HCT116 (cell line): ENCODE data around the gene TK2. TPM values are rescaled to one million over a fixed set of nuclear protein-coding genes. Genes with fewer than 3 reads are reported as not detected.
"Not testable (repeated sequence)": the region's sequence is repeated elsewhere in the genome, so short reads cannot be mapped to it uniquely, and the experiment has no call there.

ENCODE experiments used
- ATAC-seq: fragments of 200-7000 bp; cut with Tn5 transposase; 2 replicates; pipeline ENCODE4 v1.9.1; 2020; ENCODE audit warnings: mild to moderate bottlenecking, moderate library complexity
- BruUV-seq: library from RNA; stranded (reverse); fragments of 400-500 nt; replicated peaks from 2 replicates; lab custom pipeline; 2021; lab: Mats Ljungman, UMichigan
- CTCF ChIA-PET: fragments of 300-600 bp; sonication (Branson Sonifier 250); formaldehyde crosslinking; loops from one replicate; lab custom pipeline; 2021; ENCODE audit warnings: antibody characterized with exemption; lab: Charles Lee
- POLR2A ChIA-PET: fragments of 300-600, 350-600 bp; sonication (Branson Sonifier 250); formaldehyde crosslinking; loops from one replicate; lab custom pipeline; 2021; ENCODE audit warnings: antibody characterized with exemption; lab: Charles Lee
- RAD21 ChIA-PET, 2 experiments: fragments of 300-600 bp; sonication (Branson Sonifier 250); formaldehyde crosslinking; loops; one replicate each; lab custom pipeline; 2023; ENCODE audit warnings: low total read pairs in 2 of 2; ENCODE audit not compliant: uncharacterized antibody in 2 of 2, unreplicated experiment in 2 of 2, low non-redundant PET in 1 of 2; lab: Charles Lee
- DNase-seq: peaks from one replicate; pipeline ENCODE4 v3.0.0-alpha.2; 2010; ENCODE audit warnings: low read depth, low spot score
- H2AFZ ChIP-seq: fragments of 200-600 bp; shearing (Covaris generic), sonication (generic); 2 replicates; pipeline ENCODE4 v1.6.1; 2017; ENCODE audit warnings: low read depth, mixed run types, mixed read lengths, antibody characterized with exemption, low read length; ENCODE audit not compliant: poor library complexity, severe bottlenecking
- H3K27ac ChIP-seq: 2 replicates; pipeline ENCODE4 v1.5.1; 2012; ENCODE audit warnings: low read depth, low read length
- H3K27me3 ChIP-seq: fragments of 200-600 bp; sonication (generic); 2 replicates; pipeline ENCODE4 v1.6.1; 2016; ENCODE audit warnings: mixed run types, low read length, mixed read lengths; ENCODE audit not compliant: insufficient read depth
- H3K36me3 ChIP-seq, 2 experiments: fragments of 200-500 bp in 1 of 2; fragments of 200-600 bp in 1 of 2; sonication (Bioruptor generic) in 1 of 2; sonication (generic) in 1 of 2; 2 replicates each; pipeline versions ENCODE4 v1.5.1 to v1.6.1; 2014 to 2016; ENCODE audit warnings: low read length in 2 of 2, inconsistent platforms in 1 of 2, mixed read lengths in 1 of 2, mixed run types in 1 of 2; ENCODE audit not compliant: insufficient read depth in 2 of 2, control insufficient read depth in 1 of 2
- H3K4me1 ChIP-seq, 2 experiments: fragments of 200-600 bp in 1 of 2; sonication (generic) in 1 of 2; 2 replicates each; pipeline versions ENCODE4 v1.5.1 to v1.6.1; 2012 to 2017; ENCODE audit warnings: low read length in 2 of 2, inconsistent platforms in 1 of 2, mild to moderate bottlenecking in 1 of 2, mixed read lengths in 1 of 2, mixed run types in 1 of 2, moderate library complexity in 1 of 2; ENCODE audit not compliant: insufficient read depth in 2 of 2, control insufficient read depth in 1 of 2
- H3K4me2 ChIP-seq: fragments of 200-600 bp; sonication (generic); 2 replicates; pipeline ENCODE4 v1.6.1; 2017; ENCODE audit warnings: mixed run types, low read length, mixed read lengths
- H3K4me3 ChIP-seq, 2 experiments: fragments of 200-600 bp in 1 of 2; sonication (generic) in 1 of 2; replicated peaks in 1 of 2; 2 replicates each; pipeline ENCODE4 v1.5.1; 2011 to 2016; ENCODE audit warnings: low read length in 2 of 2, control low read depth in 1 of 2, low read depth in 1 of 2, mild to moderate bottlenecking in 1 of 2, mixed read lengths in 1 of 2, mixed run types in 1 of 2
- H3K79me2 ChIP-seq: fragments of 200-600 bp; sonication (generic); 2 replicates; pipeline ENCODE4 v1.6.1; 2017; ENCODE audit warnings: mild to moderate bottlenecking, mixed run types, low read length, moderate library complexity, mixed read lengths; ENCODE audit not compliant: insufficient read depth
- H3K9ac ChIP-seq: fragments of 200-600 bp; sonication (generic); 2 replicates; pipeline ENCODE4 v1.6.1; 2016; ENCODE audit warnings: low read length, mixed read lengths
- H3K9me2 ChIP-seq: fragments of 200-600 bp; sonication (generic), shearing (Covaris generic); 2 replicates; pipeline ENCODE4 v1.6.1; 2017; ENCODE audit warnings: mixed run types, mild to moderate bottlenecking, moderate library complexity; ENCODE audit not compliant: insufficient read depth
- H3K9me3 ChIP-seq, 2 experiments: fragments of 200-500 bp in 1 of 2; fragments of 200-600 bp in 1 of 2; sonication (Bioruptor generic) in 1 of 2; sonication (generic) in 1 of 2; 2 replicates each; pipeline ENCODE4 v1.6.1; 2014 to 2017; ENCODE audit warnings: low read length in 2 of 2, mixed read lengths in 2 of 2, inconsistent platforms in 1 of 2, low read depth in 1 of 2, mild to moderate bottlenecking in 1 of 2, mixed run types in 1 of 2, moderate library complexity in 1 of 2; ENCODE audit not compliant: control insufficient read depth in 1 of 2, insufficient read depth in 1 of 2
- H4K20me1 ChIP-seq: fragments of 200-600 bp; sonication (generic), shearing (Covaris generic); 2 replicates; pipeline ENCODE4 v1.6.1; 2017; ENCODE audit warnings: mixed run types, mild to moderate bottlenecking, moderate library complexity; ENCODE audit not compliant: insufficient read depth
- CBX3 ChIP-seq: IDR thresholded peaks from 2 replicates; pipeline ENCODE4 v1.6.1; 2012; ENCODE audit warnings: low read depth
- CEBPB ChIP-seq: IDR thresholded peaks from 2 replicates; pipeline ENCODE4 v1.6.1; 2012; ENCODE audit warnings: low read depth
- EGR1 ChIP-seq: IDR thresholded peaks from 2 replicates; pipeline ENCODE4 v1.6.1; 2012; ENCODE audit warnings: low read depth
- ELF1 ChIP-seq: IDR thresholded peaks from 2 replicates; pipeline ENCODE4 v1.6.1; 2012; ENCODE audit warnings: low read depth, borderline replicate concordance
- EZH2phosphoT487 ChIP-seq: fragments of 200-600 bp; IDR thresholded peaks from 2 replicates; pipeline ENCODE4 v1.6.1; 2018; ENCODE audit warnings: antibody characterized with exemption, borderline replicate concordance
- FOSL1 ChIP-seq: IDR thresholded peaks from 2 replicates; pipeline ENCODE4 v1.6.1; 2012; ENCODE audit warnings: low read depth
- JUND ChIP-seq: IDR thresholded peaks from 2 replicates; pipeline ENCODE4 v1.6.1; 2012
- MAX ChIP-seq: IDR thresholded peaks from 2 replicates; pipeline ENCODE4 v1.6.1; 2012
- POLR2A ChIP-seq: IDR thresholded peaks from 2 replicates; pipeline ENCODE4 v1.7.0; 2011; ENCODE audit warnings: borderline replicate concordance; ENCODE audit not compliant: insufficient read depth, insufficient read length; ENCODE audit errors: extremely low read depth
- RAD21 ChIP-seq: IDR thresholded peaks from 2 replicates; pipeline ENCODE4 v1.6.1; 2012; ENCODE audit warnings: low read depth, mild to moderate bottlenecking
- REST ChIP-seq: IDR thresholded peaks from 2 replicates; pipeline ENCODE4 v1.6.1; 2012; ENCODE audit warnings: low read depth
- SP1 ChIP-seq: IDR thresholded peaks from 2 replicates; pipeline ENCODE4 v1.6.1; 2012; ENCODE audit warnings: low read depth
- TCF7L2 ChIP-seq: IDR thresholded peaks from 2 replicates; pipeline ENCODE4 v1.7.0; 2011; ENCODE audit warnings: borderline replicate concordance, inconsistent platforms; ENCODE audit not compliant: insufficient read depth, insufficient read length; ENCODE audit errors: extremely low read depth
- YY1 ChIP-seq: IDR thresholded peaks from 2 replicates; pipeline ENCODE4 v1.6.1; 2011; ENCODE audit warnings: low read length, low read depth, moderate library complexity, mild to moderate bottlenecking; ENCODE audit not compliant: insufficient replicate concordance; ENCODE audit errors: extremely low read depth
- ZBTB33 ChIP-seq: IDR thresholded peaks from 2 replicates; pipeline ENCODE4 v1.6.1; 2011; ENCODE audit warnings: mild to moderate bottlenecking, low read length, moderate library complexity; ENCODE audit not compliant: insufficient replicate concordance; ENCODE audit errors: extremely low read depth
- ZNF274 ChIP-seq: fragments of 200-500 bp; sonication (Bioruptor generic); IDR thresholded peaks from 2 replicates; pipeline ENCODE4 v1.6.1; 2014; ENCODE audit warnings: mild to moderate bottlenecking, low read depth, low read length, inconsistent platforms
- intact Hi-C: fragments of 100-400 bp; cut with micrococcal nuclease; formaldehyde crosslinking; loops from 2 replicates; pipeline ENCODE4 v1.10.0; 2022
- total RNA-seq: library from RNA; stranded (reverse); gene quantifications from one replicate; pipeline ENCODE4 v1.2.1, GENCODE V29; 2021; ENCODE audit not compliant: unreplicated experiment

TK2 gene
- total RNA-seq, 1 experiment from 2014 or later: 15.4 TPM

- Histone ChIP-seq H3K9me3 (no peaks in the 10 kb centered on the region), H3K36me3 (no peaks in the 10 kb centered on the region), H3K9me2 (no peaks in the 10 kb centered on the region), H3K27ac (no peak overlapping the region), H4K20me1 (no peaks in the 10 kb centered on the region), H3K79me2 (no peaks in the 10 kb centered on the region), H3K9ac (no peak overlapping the region), H3K4me1 (no peaks in the 10 kb centered on the region), H3K4me2 (no peak overlapping the region), H3K27me3 (no peaks in the 10 kb centered on the region), H2AFZ (no peak overlapping the region), H3K4me3 (no peak overlapping the region)
- TF ChIP-seq SP1: no peak
- no peak for TF ChIP-seq JUND
- no peak for TF ChIP-seq YY1
- no peak for TF ChIP-seq CEBPB
- no peak for TF ChIP-seq CBX3
- TF ChIP-seq TCF7L2: no peak
- TF ChIP-seq EZH2phosphoT487: no peak
- no peak for TF ChIP-seq EGR1
- no peak for TF ChIP-seq MAX
- TF ChIP-seq FOSL1: no peak
- TF ChIP-seq ELF1: no peak
- TF ChIP-seq ZBTB33: no peak
- no peak for TF ChIP-seq RAD21
- no peak for TF ChIP-seq ZNF274
- no peak for TF ChIP-seq POLR2A
- no peak for TF ChIP-seq REST
- ChIA-PET RAD21 (no interaction called here), CTCF (interaction anchor here (1.1 kb wide), 1 partner anchor 20 kb away, joined by 3 read pairs; no protein-coding TSS in a partner anchor), POLR2A (no interaction called here)
- ATAC-seq: no peak
- intact Hi-C loops: no loop called here
- DNase-seq: no peak
- BruUV-seq: no TSS peak
Measured at GRCh38 chr16:66502020-66502913, 47.7 kb downstream of the TK2 start.

GRCh38 chr16:66501563-66501962, 48.4 kb downstream of the TK2 start:
- H3K4me2 ChIP-seq, POLR2A ChIA-PET, H3K9ac ChIP-seq, H3K36me3 ChIP-seq, BruUV-seq, H2AFZ ChIP-seq, H3K9me2 ChIP-seq, H3K4me3 ChIP-seq, ATAC-seq, RAD21 ChIA-PET, H3K27me3 ChIP-seq, H3K27ac ChIP-seq, H3K4me1 ChIP-seq, H3K79me2 ChIP-seq, H4K20me1 ChIP-seq, H3K9me3 ChIP-seq, DNase-seq, intact Hi-C loops: not testable (repeated sequence)
- CTCF ChIA-PET: interaction anchor here (1.1 kb wide), 1 partner anchor 20 kb away, joined by 3 read pairs; no protein-coding TSS in a partner anchor
